ENCODE measurements around the gene HUS1B.

The HUS1B gene

GRCh38 chr6:621931-622330 lies 35.0 kb downstream of the HUS1B start:
- peak; percentile 43 for DNase-seq (ENCODE audit: low read depth)

- DNase-seq (ENCODE audit: low read depth) = no peak
Observed at GRCh38 chr6:620950-621349, 36.0 kb downstream of the HUS1B start.

DNA sequence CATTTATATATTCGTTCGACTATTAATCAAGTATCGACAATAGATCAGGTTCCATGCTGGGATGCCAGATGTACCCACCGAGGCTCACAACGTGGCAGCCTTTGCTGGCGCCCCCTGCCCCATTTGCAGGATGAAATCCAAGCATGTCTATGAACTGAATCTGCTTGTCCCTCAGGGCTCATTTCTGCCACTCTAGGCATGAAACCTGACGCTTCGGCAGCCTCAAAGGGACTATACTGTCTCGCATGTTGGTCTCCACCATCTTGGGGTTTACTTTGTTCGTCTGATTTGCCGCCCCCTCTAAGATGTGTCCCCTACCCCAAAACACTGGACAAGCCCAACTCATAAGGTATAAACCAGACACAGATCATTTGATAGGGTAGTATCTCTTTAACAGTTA lies 36.7 kb downstream of the HUS1B start:
- DNase-seq (ENCODE audit: low read depth) = no peak

DNA sequence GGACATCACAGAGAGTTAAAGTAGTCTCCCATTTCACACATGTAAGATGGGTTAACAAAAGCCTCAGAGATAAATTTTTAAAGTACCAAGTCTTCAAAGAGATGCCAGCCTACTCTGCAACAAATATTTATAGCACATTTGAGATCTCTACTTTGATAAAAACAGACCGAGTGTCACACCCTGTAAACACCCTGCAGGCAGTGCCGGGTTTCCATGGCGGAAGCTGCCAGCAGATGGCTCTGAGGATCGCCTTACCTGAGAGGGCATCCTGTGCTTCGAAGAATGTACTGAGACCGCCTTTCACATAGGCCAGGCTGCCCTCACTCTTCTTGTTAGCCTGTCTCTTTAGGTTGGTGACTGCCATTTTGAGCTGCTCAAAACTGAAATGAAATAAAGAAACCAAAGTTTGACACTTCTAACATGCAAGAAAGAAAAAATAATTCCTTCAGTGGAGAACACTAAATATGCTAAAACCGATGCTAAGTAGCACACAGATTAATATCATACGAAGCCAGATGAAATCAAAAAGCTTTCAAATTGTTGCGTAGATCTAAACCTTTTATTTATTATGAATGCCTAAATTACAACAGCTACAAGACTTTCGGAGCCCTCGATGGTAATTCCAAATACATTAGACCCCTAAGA lies 39.3 kb downstream of the HUS1B start:
- DNase-seq (ENCODE audit: low read depth) = no peak

DNA sequence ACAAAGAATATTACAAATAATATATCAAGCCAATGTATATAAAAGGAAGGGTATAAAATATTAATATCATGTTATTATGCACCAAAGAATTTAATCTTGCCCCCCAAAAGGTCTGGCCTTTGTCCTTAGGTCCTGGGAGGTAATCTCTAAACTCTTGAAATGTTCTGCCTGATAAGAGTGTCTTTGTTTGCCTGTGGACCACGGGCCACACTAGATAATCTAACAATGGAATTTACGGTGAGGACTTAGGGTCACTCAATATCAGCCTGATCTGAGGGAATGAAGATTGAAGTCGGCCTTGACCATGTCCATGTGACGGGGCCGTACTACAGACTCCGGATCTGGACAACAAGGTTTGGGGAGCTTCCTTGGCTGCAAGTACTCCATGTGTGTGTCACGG lies 42.9 kb downstream of the HUS1B start:
- DNase-seq (ENCODE audit: low read depth) = no peak

GRCh38 chr6:611928-612327 lies 45.0 kb downstream of the HUS1B start:
- no peak for DNase-seq (ENCODE audit: low read depth)

DNA sequence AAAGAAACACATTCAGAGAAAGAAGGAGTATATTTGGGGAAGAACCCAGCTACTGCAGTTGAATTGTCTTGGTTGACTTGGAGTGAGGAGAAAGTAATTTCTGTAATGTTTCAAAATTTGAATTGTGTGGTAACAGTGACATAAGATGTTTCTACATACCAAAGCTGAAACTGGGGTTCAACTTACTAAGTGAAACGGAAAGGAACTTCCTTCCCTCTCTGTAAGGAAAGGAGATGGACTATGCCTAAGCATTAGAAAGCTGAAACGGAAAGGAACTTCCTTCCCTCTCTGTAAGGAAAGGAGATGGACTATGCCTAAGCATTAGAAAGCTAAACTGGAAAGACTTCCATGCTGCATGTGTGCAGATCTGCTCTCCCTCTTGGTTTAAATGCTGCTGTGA lies 46.0 kb downstream of the HUS1B start:
- no peak for DNase-seq (ENCODE audit: low read depth)

- DNase-seq (ENCODE audit: low read depth) = no peak
Observed at GRCh38 chr6:609905-610304, 47.0 kb downstream of the HUS1B start.

- DNase-seq (ENCODE audit: low read depth) = no peak
Observed at GRCh38 chr6:606829-607379, 50.0 kb downstream of the HUS1B start.

Measured in EH (cell line).